HAP-1 (cell line): ENCODE data around the gene ACSF2.
"Not testable (repeated sequence)": the region's sequence is repeated elsewhere in the genome, so short reads cannot be mapped to it uniquely, and the experiment has no call there.

Experiments used
- DNase-seq, 2 experiments: peaks; one replicate each; pipeline ENCODE4 v3.0.0-alpha.2; 2016 to 2020; ENCODE audit warnings: low spot score in 2 of 2
- H3K27me3 ChIP-seq: fragments of 250-450 bp; sonication (Bioruptor Pico); 2 replicates; pipeline ENCODE4 v1.5.1; 2020; ENCODE audit warnings: low read depth, mild to moderate bottlenecking, moderate library complexity
- H3K36me3 ChIP-seq: fragments of 250-450 bp; sonication (Bioruptor Pico); replicated peaks from 2 replicates; pipeline ENCODE4 v1.5.1; 2020; ENCODE audit warnings: mild to moderate bottlenecking
- H3K4me1 ChIP-seq: fragments of 250-450 bp; sonication (Bioruptor Pico); 2 replicates; pipeline ENCODE4 v1.5.1; 2020; ENCODE audit warnings: mild to moderate bottlenecking
- H3K4me3 ChIP-seq: fragments of 250-450 bp; sonication (Bioruptor Pico); 2 replicates; pipeline ENCODE4 v1.5.1; 2020; ENCODE audit warnings: mild to moderate bottlenecking, moderate library complexity
- H3K9me3 ChIP-seq: fragments of 250-450 bp; sonication (Bioruptor Pico); 2 replicates; pipeline ENCODE4 v1.5.1; 2020; ENCODE audit warnings: mild to moderate bottlenecking, moderate library complexity
- in situ Hi-C: fragments of 300-500 bp; cut with MboI; formaldehyde crosslinking; loops from 3 replicates; pipeline ENCODE4 v1.14.3; 2020; ENCODE audit warnings: low sequenced_read_pairs, inconsistent platforms, mixed read lengths

ACSF2 gene

GRCh38 chr17:50468304-50469207 lies 42.5 kb downstream of the ACSF2 start, which contains the start of gene CHAD:
CHAD (minus strand) TSS chr17:50468880; CDS start chr17:50468813, 67 bp downstream.
- Histone ChIP-seq H3K4me3 (no peak within 1 kb of the TSS), H3K36me3 (no peaks in the 10 kb centered on the region), H3K4me1 (no peaks in the 10 kb centered on the region), H3K9me3 (no peaks in the 10 kb centered on the region), H3K27me3 (no peaks in the 10 kb centered on the region)
- in situ Hi-C loops = no loop called here
- DNase-seq = no peak

GRCh38 chr17:50469208-50469605 lies 43.2 kb downstream of the ACSF2 start:
- Histone ChIP-seq H3K36me3 (no peaks in the 10 kb centered on the region), H3K27me3 (no peaks in the 10 kb centered on the region), H3K4me3 (no peak overlapping the region), H3K4me1 (no peaks in the 10 kb centered on the region), H3K9me3 (no peaks in the 10 kb centered on the region)
- DNase-seq = no peak
- in situ Hi-C loops = no loop called here

GRCh38 chr17:50469671-50470305 lies 43.8 kb downstream of the ACSF2 start:
- Histone ChIP-seq H3K9me3 (no peaks in the 10 kb centered on the region), H3K27me3 (no peaks in the 10 kb centered on the region), H3K4me3 (no peak overlapping the region), H3K36me3 (no peaks in the 10 kb centered on the region), H3K4me1 (no peaks in the 10 kb centered on the region)
- in situ Hi-C loops = no loop called here
- no peak for DNase-seq

- H3K36me3 ChIP-seq = no peaks in the 10 kb centered on the region
- in situ Hi-C loops = no loop called here
- H3K4me1 ChIP-seq = no peaks in the 10 kb centered on the region
- no peak for DNase-seq
- H3K27me3 ChIP-seq = no peaks in the 10 kb centered on the region
- H3K9me3 ChIP-seq = no peaks in the 10 kb centered on the region
- H3K4me3 ChIP-seq = no peak overlapping the region
Observed at GRCh38 chr17:50470426-50470825, 44.4 kb downstream of the ACSF2 start.

GRCh38 chr17:50471009-50471905 lies 45.2 kb downstream of the ACSF2 start:
- in situ Hi-C loops = no loop called here
- Histone ChIP-seq H3K4me3 (no peak overlapping the region), H3K27me3 (no peaks in the 10 kb centered on the region), H3K36me3 (no peaks in the 10 kb centered on the region), H3K9me3 (no peaks in the 10 kb centered on the region), H3K4me1 (no peaks in the 10 kb centered on the region)
- DNase-seq = no peak

GRCh38 chr17:50472286-50472685 lies 46.3 kb downstream of the ACSF2 start:
- H3K36me3 ChIP-seq = no peaks in the 10 kb centered on the region
- H3K4me1 ChIP-seq = no peaks in the 10 kb centered on the region
- H3K27me3 ChIP-seq = no peaks in the 10 kb centered on the region
- H3K9me3 ChIP-seq = no peaks in the 10 kb centered on the region
- in situ Hi-C loops = no loop called here
- no peak for DNase-seq
- no peak overlapping the region for H3K4me3 ChIP-seq

GRCh38 chr17:50472761-50473161 lies 46.7 kb downstream of the ACSF2 start:
- DNase-seq, H3K4me1 ChIP-seq, H3K4me3 ChIP-seq, H3K27me3 ChIP-seq, H3K9me3 ChIP-seq, in situ Hi-C loops, H3K36me3 ChIP-seq: not testable (repeated sequence)

GRCh38 chr17:50473901-50474300 lies 47.9 kb downstream of the ACSF2 start:
- no peak for DNase-seq
- Histone ChIP-seq H3K9me3 (no peaks in the 10 kb centered on the region), H3K4me1 (peaks cover 4% of the 10 kb centered on the region; the same call in 1 of the 2 replicates), H3K36me3 (no peaks in the 10 kb centered on the region), H3K27me3 (no peaks in the 10 kb centered on the region), H3K4me3 (no peak overlapping the region)
- in situ Hi-C loops = no loop called here

- H3K4me1 ChIP-seq = peaks cover 4% of the 10 kb centered on the region; the same call in 1 of the 2 replicates
- H3K4me3 ChIP-seq = no peak overlapping the region
- in situ Hi-C loops = no loop called here
- no peaks in the 10 kb centered on the region for H3K27me3 ChIP-seq
- H3K36me3 ChIP-seq = no peaks in the 10 kb centered on the region
- no peaks in the 10 kb centered on the region for H3K9me3 ChIP-seq
- DNase-seq = no peak
Observed at GRCh38 chr17:50474523-50474922, 48.5 kb downstream of the ACSF2 start.

GRCh38 chr17:50475362-50475761 lies 49.3 kb downstream of the ACSF2 start:
- H3K4me1 ChIP-seq = peaks cover 4% of the 10 kb centered on the region; the same call in 1 of the 2 replicates
- no peaks in the 10 kb centered on the region for H3K27me3 ChIP-seq
- peaks cover 5% of the 10 kb centered on the region for H3K36me3 ChIP-seq
- in situ Hi-C loops = no loop called here
- H3K4me3 ChIP-seq = no peak overlapping the region
- no peak for DNase-seq
- H3K9me3 ChIP-seq = no peaks in the 10 kb centered on the region

GRCh38 chr17:50475775-50476544 lies 49.9 kb downstream of the ACSF2 start:
- in situ Hi-C loops, H3K4me3 ChIP-seq: not testable (repeated sequence)

GRCh38 chr17:50476545-50477315 lies 50.7 kb downstream of the ACSF2 start:
- peaks cover 13% of the 10 kb centered on the region for H3K36me3 ChIP-seq
- DNase-seq = no peak
- no peaks in the 10 kb centered on the region for H3K9me3 ChIP-seq
- H3K4me3 ChIP-seq = no peak overlapping the region
- in situ Hi-C loops = no loop called here
- no peaks in the 10 kb centered on the region for H3K27me3 ChIP-seq
- peaks cover 6% of the 10 kb centered on the region; the same call in 1 of the 2 replicates for H3K4me1 ChIP-seq

More at GRCh38 chr17:50475775-50476544, 49.9 kb downstream of the ACSF2 start:
- not testable (repeated sequence) for H3K27me3 ChIP-seq, H3K4me1 ChIP-seq, H3K9me3 ChIP-seq, DNase-seq, H3K36me3 ChIP-seq
